Right renal pelvis (tissue), 4 donors: ENCODE results near the gene SLC17A2. TPM values are rescaled to one million over a fixed set of nuclear protein-coding genes. Genes with fewer than 3 reads are reported as not detected.

Source experiments
- DNase-seq, 4 donors: peaks; one replicate each; pipeline ENCODE4 v3.0.0-alpha.2; 2013; ENCODE audit warnings: low read depth in 4 of 4, low spot score in 3 of 4, missing footprints in 1 of 4
- polyA plus RNA-seq, 4 donors: library from polyadenylated mRNA; unstranded; fragments of 120-200 nt; gene quantifications; one replicate each; pipeline ENCODE4 v1.2.1, GENCODE V29; 2013; ENCODE audit not compliant: insufficient read length in 4 of 4

SLC17A2 gene
- polyA plus RNA-seq = under 1 TPM; 0.46 to 0.80 (median 0.58) TPM

GRCh38 chr6:25930532-25931410 lies at the start of gene SLC17A2:
SLC17A2 (minus strand) TSS chr6:25930691; CDS start chr6:25925796, 4,895 bp downstream.
- no peak for DNase-seq

GRCh38 chr6:25975923-25976560 lies 45.6 kb upstream of the SLC17A2 start:
- no peak for DNase-seq

GRCh38 chr6:25973923-25974555 lies 43.5 kb upstream of the SLC17A2 start:
- DNase-seq = no peak

- no peak for DNase-seq
These were observed 42.4 kb upstream of the SLC17A2 start for GRCh38 chr6:25972902-25973301.

GRCh38 chr6:25972128-25972527 lies 41.6 kb upstream of the SLC17A2 start:
- DNase-seq = no peak

- DNase-seq = peak in 1 of 4 donors; percentile 13
These were observed 40.8 kb upstream of the SLC17A2 start for GRCh38 chr6:25971187-25971821.

- DNase-seq = no peak
These were observed 38.3 kb upstream of the SLC17A2 start for GRCh38 chr6:25968769-25969168.

- no peak for DNase-seq
These were observed 36.2 kb upstream of the SLC17A2 start for GRCh38 chr6:25966711-25967110.

GRCh38 chr6:25965058-25965457 lies 34.6 kb upstream of the SLC17A2 start:
- DNase-seq = no peak

- DNase-seq = peak in 2 of 4 donors; percentile 40 to 59
These were observed 33.1 kb upstream of the SLC17A2 start for GRCh38 chr6:25963426-25964123.

GRCh38 chr6:25962149-25963127 lies 31.9 kb upstream of the SLC17A2 start, which contains the start of gene TRIM38:
TRIM38 (plus strand) TSS chr6:25962802; CDS start chr6:25966523, 3,721 bp downstream.
- peak; percentile 63 to 83 (median 80) for DNase-seq

GRCh38 chr6:25961619-25962148 lies 31.2 kb upstream of the SLC17A2 start:
- DNase-seq = no peak

GRCh38 chr6:25960734-25961133 lies 30.2 kb upstream of the SLC17A2 start:
- DNase-seq = no peak

GRCh38 chr6:25959890-25960536 lies 29.5 kb upstream of the SLC17A2 start:
- DNase-seq = no peak

- DNase-seq = no peak
These were observed 28.2 kb upstream of the SLC17A2 start for GRCh38 chr6:25958700-25959162.

- peak in 1 of 4 donors; percentile 12 for DNase-seq
These were observed 25.7 kb upstream of the SLC17A2 start for GRCh38 chr6:25956226-25956625.

GRCh38 chr6:25954756-25955155 lies 24.3 kb upstream of the SLC17A2 start:
- no peak for DNase-seq

GRCh38 chr6:25953733-25954132 lies 23.2 kb upstream of the SLC17A2 start:
- DNase-seq = no peak
